HEK293T (cell line): ENCODE data around the gene SEMA3C.

Source experiments
- CTCF ChIA-PET: fragments of 350-600 bp; formaldehyde crosslinking; extraction: SDS; loops from one replicate; lab custom pipeline; 2021; ENCODE audit warnings: antibody characterized with exemption, inconsistent platforms; lab: Yijun Ruan, JAX
- POLR2A ChIA-PET: fragments of 350-600 bp; formaldehyde crosslinking; extraction: SDS; loops from one replicate; lab custom pipeline; 2020; ENCODE audit warnings: antibody characterized with exemption, inconsistent platforms; lab: Yijun Ruan, JAX
- DNase-seq: peaks from one replicate; pipeline ENCODE4 v3.0.0; 2012; ENCODE audit warnings: mixed read lengths; ENCODE audit errors: extremely low spot score
- ARNT ChIP-seq: fragments of 450-650 bp; IDR thresholded peaks from 2 replicates; pipeline ENCODE4 v1.6.1; 2017; ENCODE audit warnings: mild to moderate bottlenecking
- BHLHE40 ChIP-seq: fragments of 450-650 bp; IDR thresholded peaks from 2 replicates; pipeline ENCODE4 v1.6.1; 2016; ENCODE audit warnings: mild to moderate bottlenecking, moderate library complexity, borderline replicate concordance
- CTBP1 ChIP-seq: fragments of 450-650 bp; IDR thresholded peaks from 2 replicates; pipeline ENCODE4 v1.6.1; 2016; ENCODE audit warnings: borderline replicate concordance
- ELF4 ChIP-seq: fragments of 450-650 bp; IDR thresholded peaks from 2 replicates; pipeline ENCODE4 v1.6.1; 2017; ENCODE audit warnings: antibody characterized with exemption
- FOXA1 ChIP-seq: fragments of 450-650 bp; IDR thresholded peaks from 2 replicates; pipeline ENCODE4 v1.6.1; 2016; ENCODE audit warnings: mild to moderate bottlenecking
- FOXK2 ChIP-seq: fragments of 450-650 bp; IDR thresholded peaks from 2 replicates; pipeline ENCODE4 v1.6.1; 2016; ENCODE audit warnings: mild to moderate bottlenecking
- FOXM1 ChIP-seq: fragments of 450-650 bp; IDR thresholded peaks from 2 replicates; pipeline ENCODE4 v1.6.1; 2017; ENCODE audit warnings: mild to moderate bottlenecking, borderline replicate concordance
- HDGF ChIP-seq: fragments of 450-650 bp; IDR thresholded peaks from 2 replicates; pipeline ENCODE4 v1.6.1; 2017; ENCODE audit warnings: antibody characterized with exemption, borderline replicate concordance
- L3MBTL2 ChIP-seq: fragments of 450-650 bp; conservative IDR thresholded peaks from 2 replicates; pipeline ENCODE4 v1.6.1; 2016; ENCODE audit warnings: mild to moderate bottlenecking
- LEF1 ChIP-seq: fragments of 450-650 bp; IDR thresholded peaks from 2 replicates; pipeline ENCODE4 v1.6.1; 2017; ENCODE audit warnings: mild to moderate bottlenecking, borderline replicate concordance
- NFRKB ChIP-seq: fragments of 450-650 bp; IDR thresholded peaks from 2 replicates; pipeline ENCODE4 v1.6.1; 2016; ENCODE audit warnings: mild to moderate bottlenecking, moderate library complexity
- SP1 ChIP-seq: fragments of 450-650 bp; IDR thresholded peaks from 2 replicates; pipeline ENCODE4 v1.6.1; 2017
- SUZ12 ChIP-seq: fragments of 450-650 bp; IDR thresholded peaks from 2 replicates; pipeline ENCODE4 v1.6.1; 2016; ENCODE audit warnings: mild to moderate bottlenecking
- TARDBP ChIP-seq: fragments of 450-650 bp; IDR thresholded peaks from 2 replicates; pipeline ENCODE4 v1.6.1; 2016
- ZNF384 ChIP-seq: fragments of 450-650 bp; IDR thresholded peaks from 2 replicates; pipeline ENCODE4 v1.6.1; 2016
- TF ChIP-seq, protein P1 (sequence below): fragments of 450-650 bp; IDR thresholded peaks from 2 replicates; pipeline ENCODE4 v1.6.1; 2016

SEMA3C gene

DNA sequence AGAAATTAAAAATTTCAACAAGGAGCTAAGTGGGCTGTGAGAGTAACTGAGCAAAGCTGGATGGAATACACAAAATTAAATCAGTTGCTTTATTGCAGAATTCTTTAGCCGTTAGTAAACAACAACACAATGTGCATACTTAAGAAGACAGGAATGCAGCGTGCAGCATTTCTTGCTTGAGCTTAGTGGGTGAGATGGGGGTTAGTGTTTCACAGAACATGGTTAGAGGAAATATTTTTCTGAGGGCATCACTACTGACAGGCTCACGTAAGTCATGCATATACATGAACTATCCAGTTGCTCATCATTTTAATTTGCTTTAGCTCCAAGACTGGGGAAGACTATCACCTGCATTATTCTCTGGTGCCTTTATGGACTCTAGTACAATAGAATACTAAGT lies 199.6 kb downstream of the SEMA3C start:
- ChIA-PET CTCF (no interaction called here), POLR2A (no interaction called here)
- no peak for DNase-seq
- TF ChIP-seq TARDBP (no peak), FOXM1 (no peak), NFRKB (no peak), FOXK2 (no peak), CTBP1 (no peak), ARNT (no peak), BHLHE40 (no peak), ZNF384 (no peak)

DNA sequence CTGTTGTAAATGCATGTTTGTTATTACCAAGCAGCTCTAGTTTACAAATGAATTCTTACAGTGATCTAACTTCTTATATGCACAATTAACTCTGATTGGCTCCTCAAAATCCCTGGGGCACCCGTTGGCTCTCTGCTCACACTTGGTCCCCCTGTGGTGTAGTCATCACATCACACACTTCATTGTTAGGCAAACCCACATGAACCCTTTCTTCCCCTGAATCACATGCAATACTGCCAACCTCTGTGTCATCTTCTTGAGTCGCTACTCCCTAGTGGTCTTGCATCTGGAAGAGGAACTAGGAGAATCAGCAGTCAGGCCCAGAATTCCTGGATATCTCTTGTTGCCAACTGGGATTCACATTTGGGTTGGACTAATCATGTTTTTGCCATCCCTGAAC lies 207.3 kb downstream of the SEMA3C start:
- TF ChIP-seq HDGF (no peak), L3MBTL2 (no peak), SP1 (no peak), SUZ12 (no peak), TARDBP (no peak), NFRKB (no peak), ARNT (no peak), LEF1 (no peak), FOXA1 (no peak), ELF4 (no peak), FOXM1 (no peak), ZNF384 (no peak), FOXK2 (no peak), CTBP1 (no peak), BHLHE40 (no peak)
- TF ChIP-seq, protein P1, sequence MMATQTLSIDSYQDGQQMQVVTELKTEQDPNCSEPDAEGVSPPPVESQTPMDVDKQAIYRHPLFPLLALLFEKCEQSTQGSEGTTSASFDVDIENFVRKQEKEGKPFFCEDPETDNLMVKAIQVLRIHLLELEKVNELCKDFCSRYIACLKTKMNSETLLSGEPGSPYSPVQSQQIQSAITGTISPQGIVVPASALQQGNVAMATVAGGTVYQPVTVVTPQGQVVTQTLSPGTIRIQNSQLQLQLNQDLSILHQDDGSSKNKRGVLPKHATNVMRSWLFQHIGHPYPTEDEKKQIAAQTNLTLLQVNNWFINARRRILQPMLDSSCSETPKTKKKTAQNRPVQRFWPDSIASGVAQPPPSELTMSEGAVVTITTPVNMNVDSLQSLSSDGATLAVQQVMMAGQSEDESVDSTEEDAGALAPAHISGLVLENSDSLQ: no peak
- CTCF ChIA-PET: no interaction called here

DNA sequence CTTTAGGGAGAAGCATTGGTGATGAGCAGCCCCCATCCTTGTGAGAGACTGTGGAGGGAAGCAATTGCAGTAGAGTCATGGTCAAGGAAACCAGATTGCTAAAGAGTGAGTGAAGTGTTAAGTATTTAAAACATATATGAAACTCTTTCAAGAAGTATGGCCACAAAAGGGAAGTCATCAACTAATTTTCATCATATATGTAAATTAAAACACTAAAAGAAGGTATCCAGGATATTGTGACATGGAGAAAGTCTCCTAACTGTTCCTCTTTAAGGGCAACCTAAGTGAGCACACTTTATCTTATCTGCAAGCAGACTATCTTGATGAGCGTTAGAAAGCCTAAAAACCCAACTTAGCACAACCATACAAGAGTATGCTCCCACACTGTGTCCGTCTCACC lies 210.7 kb downstream of the SEMA3C start:
- no peak for TF ChIP-seq L3MBTL2
- TF ChIP-seq ZNF384: no peak
- no peak for TF ChIP-seq ARNT
- TF ChIP-seq, protein P1: no peak
- no peak for TF ChIP-seq NFRKB
- ChIA-PET CTCF (interaction anchor here (0.5 kb wide), 1 partner anchor 16 kb away, joined by 4 read pairs; no protein-coding TSS in a partner anchor), POLR2A (no interaction called here)
- DNase-seq: no peak

More for the DNA sequence above, 207.3 kb downstream of the SEMA3C start:
- POLR2A ChIA-PET: no interaction called here
- DNase-seq: no peak

DNA sequence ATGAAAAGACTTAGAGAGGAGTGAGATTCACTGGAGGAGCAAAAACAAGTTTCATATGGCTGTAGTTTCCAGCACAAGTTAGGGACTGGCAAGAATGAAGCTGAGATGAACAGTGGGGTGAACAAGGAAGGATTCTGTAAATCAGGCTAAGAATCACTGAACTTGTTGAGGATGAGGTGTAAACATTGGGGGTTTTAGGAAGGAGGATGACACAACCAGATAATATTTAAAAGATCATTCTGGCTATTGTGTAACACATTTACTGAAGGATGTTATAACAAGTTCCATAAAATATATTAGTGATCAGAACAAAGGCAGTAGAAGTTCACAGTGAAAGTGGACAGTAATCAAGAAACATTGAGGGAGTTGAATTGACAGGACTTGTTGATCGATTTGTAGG lies 211.5 kb downstream of the SEMA3C start:
- CTCF ChIA-PET: no interaction called here
- POLR2A ChIA-PET: interaction anchor here (0.6 kb wide), 1 partner anchor 977 kb away, joined by 3 read pairs; no protein-coding TSS in a partner anchor
- no peak for TF ChIP-seq L3MBTL2
- TF ChIP-seq ELF4: no peak
- TF ChIP-seq LEF1: no peak
- no peak for TF ChIP-seq TARDBP
- TF ChIP-seq CTBP1: no peak
- no peak for TF ChIP-seq SUZ12
- TF ChIP-seq FOXM1: no peak
- no peak for TF ChIP-seq SP1
- TF ChIP-seq, protein P1: no peak
- no peak for TF ChIP-seq HDGF
- no peak for TF ChIP-seq BHLHE40
- TF ChIP-seq FOXA1: no peak
- no peak for TF ChIP-seq FOXK2
- no peak for TF ChIP-seq NFRKB
- TF ChIP-seq ARNT: no peak
- no peak for TF ChIP-seq ZNF384
- DNase-seq: no peak

DNA sequence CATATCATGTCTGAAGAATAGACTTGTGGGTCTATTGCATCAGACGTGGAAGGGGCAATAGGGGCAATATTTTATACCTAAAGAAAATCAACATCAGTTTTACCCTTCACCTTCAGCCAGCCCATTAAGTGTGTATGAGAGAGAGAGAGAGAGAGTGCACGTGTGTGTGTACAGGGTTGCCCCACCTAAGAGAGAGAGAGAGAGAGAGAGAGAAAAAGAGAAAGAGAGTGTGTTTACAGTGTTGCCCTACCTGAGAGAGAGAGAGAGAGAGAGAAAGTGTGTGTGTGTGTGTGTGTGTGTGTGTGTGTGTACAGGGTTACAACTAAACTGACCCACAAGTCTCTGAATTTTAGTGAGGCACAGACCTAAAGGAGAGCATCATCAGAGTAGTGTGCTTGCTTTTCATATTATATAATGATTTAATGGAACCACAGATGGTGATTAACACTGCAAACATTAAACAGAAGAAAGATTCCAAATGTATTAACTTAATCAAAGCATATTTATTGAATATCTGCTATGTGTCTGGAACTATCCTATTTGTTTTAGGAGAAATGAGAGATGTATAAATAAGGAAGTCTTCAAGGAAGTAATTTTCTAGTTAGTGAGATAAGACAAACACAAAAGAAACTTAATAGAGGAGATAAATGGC lies 213.6 kb downstream of the SEMA3C start:
- TF ChIP-seq HDGF (no peak), ELF4 (no peak), TARDBP (no peak), NFRKB (no peak), ZNF384 (no peak), FOXK2 (no peak), SP1 (no peak), LEF1 (no peak)
- TF ChIP-seq, protein P1: no peak
- POLR2A ChIA-PET: no interaction called here
- no peak for DNase-seq
- CTCF ChIA-PET: no interaction called here

DNA sequence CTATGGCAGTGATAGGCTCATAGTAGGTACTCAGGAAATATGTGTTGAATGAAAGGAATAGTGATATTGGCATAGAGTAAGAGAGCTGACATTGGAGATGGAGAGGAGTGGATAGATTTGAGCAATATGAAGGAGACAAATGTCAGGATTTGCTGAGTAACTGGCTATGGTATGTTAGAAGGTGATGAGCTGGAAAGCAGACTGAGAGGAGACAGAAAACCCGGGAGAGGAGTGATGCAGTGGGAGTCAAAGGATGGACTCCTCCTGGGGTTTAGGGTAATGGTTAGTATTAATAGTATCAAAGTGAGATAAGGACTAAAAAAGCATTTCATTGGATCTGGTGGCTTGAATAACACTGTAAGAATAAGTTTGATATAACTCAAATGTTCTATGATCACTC lies 215.6 kb downstream of the SEMA3C start:
- no peak for DNase-seq
- ChIA-PET POLR2A (interaction anchor here (1.5 kb wide), 1 partner anchor 21 kb away, joined by 6 read pairs; no protein-coding TSS in a partner anchor), CTCF (interaction anchor here (0.6 kb wide), 1 partner anchor 80 kb away, joined by 3 read pairs; no protein-coding TSS in a partner anchor)
- TF ChIP-seq SUZ12: no peak
- TF ChIP-seq, protein P1: no peak
- TF ChIP-seq ARNT: no peak
- TF ChIP-seq LEF1: no peak
- no peak for TF ChIP-seq HDGF
- TF ChIP-seq FOXK2: no peak
